K562 (cell line): ENCODE data around the gene ABCC9. TPM values are rescaled to one million over a fixed set of nuclear protein-coding genes. Genes with fewer than 3 reads are reported as not detected.

Source experiments
- ATAC-seq: fragments of 200-7000 bp; cut with Tn5 transposase; 3 replicates; pipeline ENCODE4 v1.9.1; 2020; ENCODE audit warnings: moderate library complexity
- BruUV-seq: library from RNA; stranded (reverse); fragments of 400-500 nt; replicated peaks from 2 replicates; lab custom pipeline; 2021; lab: Mats Ljungman, UMichigan
- CTCF ChIA-PET: fragments of 300-600 bp; formaldehyde crosslinking; extraction: SDS; loops from one replicate; lab custom pipeline; 2021; ENCODE audit warnings: low intra/inter-chr PET ratio; lab: Yijun Ruan, JAX
- POLR2A ChIA-PET: fragments of 300-600, 350-650 bp; sonication (Branson Sonifier 250); formaldehyde crosslinking; extraction: SDS; loops from one replicate; lab custom pipeline; 2021; ENCODE audit warnings: antibody characterized with exemption, inconsistent platforms; lab: Yijun Ruan, JAX
- DNase-seq, 4 experiments: peaks; one replicate each; pipeline versions ENCODE4 v3.0.0 to v3.0.0-alpha.2; 2011 to 2018; ENCODE audit warnings: low spot score in 3 of 4, mixed read lengths in 3 of 4; ENCODE audit errors: extremely low read depth in 1 of 4
- FAIRE-seq: peaks from 2 replicates; lab custom pipeline; 2011; peaks lifted over from hg19 to GRCh38; lab: Jason Lieb, UNC
- H2AFZ ChIP-seq: 2 replicates; pipeline ENCODE4 v1.6.0; 2011; ENCODE audit warnings: low read depth, low read length, control low read depth, inconsistent platforms
- H3K27ac ChIP-seq: fragments of 200-600 bp; 3 replicates; pipeline ENCODE4 v1.8.0; 2011; ENCODE audit warnings: low read depth, mild to moderate bottlenecking, control low read depth, inconsistent platforms, low read length, moderate library complexity, mixed read lengths; ENCODE audit errors: extremely low read depth
- H3K27me3 ChIP-seq, 2 experiments: fragments of 300-600 bp in 1 of 2; 2 replicates in 1 of 2; 3 replicates in 1 of 2; pipeline versions ENCODE4 v1.6.0 to v1.8.0; 2011; ENCODE audit warnings: inconsistent platforms in 2 of 2, low read length in 2 of 2, mild to moderate bottlenecking in 1 of 2, mixed read lengths in 1 of 2, moderate library complexity in 1 of 2; ENCODE audit not compliant: control insufficient read depth in 2 of 2, insufficient read depth in 2 of 2
- H3K36me3 ChIP-seq: fragments of 300-600 bp; 3 replicates; pipeline ENCODE4 v1.8.0; 2011; ENCODE audit warnings: mild to moderate bottlenecking, low read length, inconsistent platforms; ENCODE audit not compliant: control insufficient read depth, insufficient read depth
- H3K4me1 ChIP-seq, 2 experiments: fragments of 200-600 bp in 1 of 2; replicated peaks in 1 of 2; 2 replicates in 1 of 2; 3 replicates in 1 of 2; pipeline versions ENCODE4 v1.5.1 to v1.8.0; 2011; ENCODE audit warnings: inconsistent platforms in 2 of 2, low read length in 2 of 2, mild to moderate bottlenecking in 1 of 2, mixed read lengths in 1 of 2, moderate library complexity in 1 of 2; ENCODE audit not compliant: control insufficient read depth in 2 of 2, insufficient read depth in 2 of 2
- H3K4me2 ChIP-seq: 2 replicates; pipeline ENCODE4 v1.6.1; 2011; ENCODE audit warnings: low read length, control low read depth, inconsistent platforms, mixed read lengths; ENCODE audit not compliant: insufficient read depth
- H3K4me3 ChIP-seq: fragments of 200-600 bp; sonication (generic), shearing (Covaris generic); 2 replicates; pipeline ENCODE4 v1.5.1; 2016; ENCODE audit warnings: control low read depth, inconsistent platforms
- H3K79me2 ChIP-seq: fragments of 200-600 bp; 3 replicates; pipeline ENCODE4 v1.8.0; 2011; ENCODE audit warnings: low read length, inconsistent platforms; ENCODE audit not compliant: control insufficient read depth, insufficient read depth
- H3K9ac ChIP-seq, 2 experiments: 2 replicates each; pipeline versions ENCODE4 v1.6.0 to v1.6.1; 2011; ENCODE audit warnings: low read depth in 2 of 2, low read length in 2 of 2, control low read depth in 1 of 2, inconsistent platforms in 1 of 2, mild to moderate bottlenecking in 1 of 2, mixed read lengths in 1 of 2; ENCODE audit not compliant: insufficient read depth in 1 of 2
- H3K9me1 ChIP-seq: one replicate; pipeline ENCODE4 v1.6.0; 2011; ENCODE audit warnings: inconsistent platforms, mild to moderate bottlenecking, low read length, moderate library complexity; ENCODE audit not compliant: control insufficient read depth, insufficient read depth
- H3K9me3 ChIP-seq: replicated peaks from 2 replicates; pipeline ENCODE4 v1.5.1; 2011; ENCODE audit warnings: low read depth, low read length, inconsistent platforms; ENCODE audit not compliant: control insufficient read depth, insufficient read depth
- H4K20me1 ChIP-seq: replicated peaks from 2 replicates; pipeline ENCODE4 v1.6.1; 2011; ENCODE audit warnings: low read length, inconsistent platforms, mixed read lengths; ENCODE audit not compliant: control insufficient read depth, insufficient read depth
- CLOCK ChIP-seq: fragments of 250-450 bp; sonication (Bioruptor Pico); IDR thresholded peaks from 2 replicates; pipeline ENCODE4 v1.4.0; 2020; ENCODE audit warnings: mild to moderate bottlenecking, moderate library complexity, borderline replicate concordance
- ETV6 ChIP-seq, 3 experiments: fragments of 150-350 bp in 1 of 3; sonication (generic) in 1 of 3; formaldehyde crosslinking in 1 of 3; IDR thresholded peaks; 2 replicates each; pipeline versions ENCODE4 v1.6.1 to v1.8.0; 2014 to 2022; ENCODE audit warnings: borderline replicate concordance in 2 of 3, low read depth in 2 of 3, antibody characterized with exemption in 1 of 3, low read length in 1 of 3, mild to moderate bottlenecking in 1 of 3, missing genetic modification reagents in 1 of 3
- FOXA1 ChIP-seq: fragments of 450-650 bp; IDR thresholded peaks from 2 replicates; pipeline ENCODE4 v1.6.1; 2016; ENCODE audit warnings: mild to moderate bottlenecking, borderline replicate concordance
- HCFC1 ChIP-seq: IDR thresholded peaks from 2 replicates; pipeline ENCODE4 v1.6.1; 2012; ENCODE audit warnings: low read depth, low read length, improper control_type of control experiment
- HDAC1 ChIP-seq, 2 experiments: fragments of 450-650 bp; IDR thresholded peaks; 2 replicates each; pipeline ENCODE4 v1.6.1; 2016 to 2017; ENCODE audit warnings: inconsistent platforms in 1 of 2, mild to moderate bottlenecking in 1 of 2, moderate library complexity in 1 of 2
- HDAC3 ChIP-seq: fragments of 450-650 bp; IDR thresholded peaks from 2 replicates; pipeline ENCODE4 v1.6.1; 2018; ENCODE audit warnings: borderline replicate concordance, mild to moderate bottlenecking, moderate library complexity; ENCODE audit not compliant: partially characterized antibody
- KDM1A ChIP-seq, 2 experiments: fragments of 450-650 bp; IDR thresholded peaks; 2 replicates each; pipeline ENCODE4 v1.6.1; 2016; ENCODE audit warnings: mild to moderate bottlenecking in 2 of 2
- MYC ChIP-seq, 2 experiments: fragments of 250-450 bp in 1 of 2; sonication (Bioruptor Pico) in 1 of 2; IDR thresholded peaks; 2 replicates each; pipeline versions ENCODE4 v1.5.1 to v1.6.1; 2012 to 2021; ENCODE audit warnings: low read depth in 2 of 2, borderline replicate concordance in 1 of 2, improper control_type of control experiment in 1 of 2, low read length in 1 of 2, mild to moderate bottlenecking in 1 of 2, moderate library complexity in 1 of 2
- RAD51 ChIP-seq: fragments of 450-650 bp; IDR thresholded peaks from 2 replicates; pipeline ENCODE4 v1.7.1; 2016; ENCODE audit warnings: low read depth, mild to moderate bottlenecking, borderline replicate concordance
- SRSF3 ChIP-seq: fragments of 200-400 bp; formaldehyde crosslinking; IDR thresholded peaks from 2 replicates; pipeline ENCODE4 v1.6.1; 2016; ENCODE audit warnings: mild to moderate bottlenecking, low read length, moderate library complexity; ENCODE audit not compliant: insufficient read depth
- TBL1XR1 ChIP-seq, 2 experiments: IDR thresholded peaks; 2 replicates each; pipeline ENCODE4 v1.6.1; 2012; ENCODE audit warnings: improper control_type of control experiment in 2 of 2, low read length in 2 of 2, mild to moderate bottlenecking in 1 of 2
- TCF3 ChIP-seq: sonication (generic); formaldehyde crosslinking; IDR thresholded peaks from 2 replicates; pipeline ENCODE4 v1.4.0; 2020; ENCODE audit warnings: mild to moderate bottlenecking, missing genetic modification reagents
- ZNF121 ChIP-seq: sonication (generic); formaldehyde crosslinking; conservative IDR thresholded peaks from 2 replicates; pipeline ENCODE4 v1.8.0; 2022; ENCODE audit warnings: missing genetic modification reagents
- ZNF134 ChIP-seq: fragments of 250-450 bp; sonication (Bioruptor Pico); conservative IDR thresholded peaks from 2 replicates; pipeline ENCODE4 v1.4.0; 2020
- ZNF398 ChIP-seq: fragments of 250-450 bp; sonication (Bioruptor Pico); IDR thresholded peaks from 2 replicates; pipeline ENCODE4 v1.8.0; 2021; ENCODE audit warnings: moderate library complexity, mild to moderate bottlenecking, inconsistent platforms
- ZNF695 ChIP-seq: fragments of 450-650 bp; formaldehyde crosslinking; IDR thresholded peaks from 2 replicates; pipeline ENCODE4 v1.4.0; 2020; ENCODE audit warnings: mild to moderate bottlenecking, moderate library complexity
- WGBS: fragments of 100-300 bp; shearing (Covaris generic); methylation state at CpG from one replicate; pipeline ENCODE4 v1.1.6; 2016; ENCODE audit warnings: low coverage, mixed read lengths; ENCODE audit not compliant: insufficient coverage; ENCODE audit errors: missing lambda C conversion rate; 5-methylcytosine and 5-hydroxymethylcytosine counted together
- in situ Hi-C: fragments of 300-500 bp; cut with MboI; formaldehyde crosslinking; loops from 4 replicates; pipeline ENCODE4 v1.15.0; 2018; ENCODE audit warnings: inconsistent platforms, mixed read lengths
- intact Hi-C: fragments of 100-400 bp; cut with micrococcal nuclease; formaldehyde crosslinking; loops from 2 replicates; pipeline ENCODE4 v1.14.2; 2022
- polyA plus RNA-seq, 8 experiments: library from polyadenylated mRNA; depleted of rRNA in 4 of 8; stranded (reverse) in 5 of 8; unstranded in 3 of 8; fragments of >200 nt; fragmentation: Nextera tagmentation in 2 of 8; fragmentation: Illumina TruSeq in 1 of 8; extraction: Ambion mirVana in 2 of 8; extraction: Trizol in 1 of 8; gene quantifications; 2 replicates each; pipeline versions ENCODE4 v1.2.1 to v1.2.3, GENCODE V29; 2011 to 2014; ENCODE audit warnings: inconsistent platforms in 1 of 8, missing spikeins in 1 of 8
- total RNA-seq, 7 experiments: library from RNA; depleted of rRNA in 6 of 7; stranded (reverse); fragments of >200 nt in 6 of 7; fragmentation: Illumina TruSeq in 2 of 7; extraction: Trizol in 2 of 7; gene quantifications; 2 replicates each; pipeline versions ENCODE4 v1.2.1 to v1.2.3, GENCODE V29; 2011 to 2021; ENCODE audit warnings: low replicate concordance in 1 of 7
- TF ChIP-seq, protein P1 (sequence below): IDR thresholded peaks from 2 replicates; pipeline ENCODE4 v1.6.1; 2011; ENCODE audit not compliant: insufficient read length; ENCODE audit errors: extremely low read depth

Gene ABCC9
- total and polyA plus RNA-seq, 9 of the 15 experiments (the other 6 are each of a cell fraction or from before 2014, with no cell fraction given) = 0.05 to 0.40 (median 0.18) TPM

GRCh38 chr12:21764065-21764464, 177.2 kb downstream of the ABCC9 start:
- DNase-seq (no peak), ATAC-seq (no peak), FAIRE-seq (no peak)
- Histone ChIP-seq H3K27ac (no peak overlapping the region), H4K20me1 (no peaks in the 10 kb centered on the region), H3K9me1 (no peaks in the 10 kb centered on the region), H3K79me2 (no peaks in the 10 kb centered on the region), H3K4me2 (no peak overlapping the region), H3K4me1 (no peaks in the 10 kb centered on the region), H3K9me3 (no peaks in the 10 kb centered on the region), H3K36me3 (no peaks in the 10 kb centered on the region), H3K4me3 (no peak overlapping the region), H3K9ac (no peak overlapping the region), H3K27me3 (no peaks in the 10 kb centered on the region), H2AFZ (no peak overlapping the region)
- POLR2A ChIA-PET = interaction anchor here (0.8 kb wide), 1 partner anchor 12 kb away, joined by 3 read pairs; no protein-coding TSS in a partner anchor
- BruUV-seq = no TSS peak
- in situ Hi-C loops (no loop called here), intact Hi-C loops (no loop called here)
- CTCF ChIA-PET = interaction anchor here (0.6 kb wide), 1 partner anchor 1981 kb away, joined by 3 read pairs; no protein-coding TSS in a partner anchor
- WGBS = 25% methylated on average over 1 of the region's 2 CpGs
- TF ChIP-seq FOXA1 (no peak), MYC (IDR thresholded peaks at IDR 0.05; ENCODE audit: low read depth, low read length) (no peak), MYC (CRISPR knock-in tag; IDR thresholded peaks at IDR 0.05; ENCODE audit: borderline replicate concordance, low read depth) (no peak), HCFC1 (no peak), RAD51 (no peak), KDM1A (IDR thresholded peaks at IDR 0.05) (no peak), ZNF121 (CRISPR knock-in tag) (no peak), ETV6 (IDR thresholded peaks at IDR 0.05; ENCODE audit: borderline replicate concordance in 1 of 2, low read depth in 2 of 2, low read length in 1 of 2) (no peak), ETV6 (CRISPR knock-in tag; IDR thresholded peaks at IDR 0.05; ENCODE audit: borderline replicate concordance) (no peak), CLOCK (CRISPR knock-in tag) (no peak), HDAC1 (IDR thresholded peaks at IDR 0.05) (no peak), HDAC3 (no peak), ZNF134 (CRISPR knock-in tag) (no peak), SRSF3 (no peak), TBL1XR1 (IDR thresholded peaks at IDR 0.05; ENCODE audit: low read length in 2 of 2) (no peak), ZNF398 (CRISPR knock-in tag) (no peak), TCF3 (no peak), ZNF695 (CRISPR knock-in tag) (no peak)
- TF ChIP-seq, protein P1, sequence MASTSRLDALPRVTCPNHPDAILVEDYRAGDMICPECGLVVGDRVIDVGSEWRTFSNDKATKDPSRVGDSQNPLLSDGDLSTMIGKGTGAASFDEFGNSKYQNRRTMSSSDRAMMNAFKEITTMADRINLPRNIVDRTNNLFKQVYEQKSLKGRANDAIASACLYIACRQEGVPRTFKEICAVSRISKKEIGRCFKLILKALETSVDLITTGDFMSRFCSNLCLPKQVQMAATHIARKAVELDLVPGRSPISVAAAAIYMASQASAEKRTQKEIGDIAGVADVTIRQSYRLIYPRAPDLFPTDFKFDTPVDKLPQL = no peak
